ENCODE measurements around the gene STK40.

STK40 gene

DNA sequence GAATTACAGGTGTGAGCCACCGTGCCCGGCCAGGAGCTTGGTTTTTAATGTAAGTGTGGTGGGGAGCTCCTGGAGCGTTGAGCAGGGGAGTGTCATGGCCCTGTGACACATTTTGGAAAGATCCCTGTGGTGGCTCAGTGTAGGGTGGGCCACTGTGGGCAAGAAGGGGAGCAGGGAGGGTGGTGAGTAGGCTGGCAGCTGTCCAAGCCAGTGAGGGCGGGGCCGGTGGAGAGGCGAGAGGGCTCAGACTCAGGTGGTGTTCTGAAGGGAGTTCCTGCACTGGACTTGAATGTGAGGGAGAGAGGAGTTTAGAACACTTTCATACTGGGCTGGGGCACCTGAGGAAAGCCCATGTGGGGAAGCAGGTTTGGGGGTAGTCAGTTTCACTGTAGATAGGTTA, 59.2 kb downstream of the STK40 start:
- Histone ChIP-seq H3K9ac (ENCODE audit: low read length) (no peak overlapping the region), H3K36me3 (ENCODE audit: control insufficient read depth, insufficient read depth, low read length) (no peaks in the 10 kb centered on the region), H3K27ac (ENCODE audit: low read depth, low read length) (no peak overlapping the region), H3K27me3 (ENCODE audit: control insufficient read depth, insufficient read depth, low read length) (no peaks in the 10 kb centered on the region), H3K4me1 (ENCODE audit: control insufficient read depth, insufficient read depth, low read length) (peaks cover 3% of the 10 kb centered on the region), H3K4me3 (ENCODE audit: low read length) (no peak overlapping the region)

GRCh38 chr1:36324353-36324703, 61.4 kb downstream of the STK40 start:
- H3K4me1 ChIP-seq (ENCODE audit: control insufficient read depth, insufficient read depth, low read length), result peaks cover 3% of the 10 kb centered on the region
- no peak overlapping the region for H3K4me3 ChIP-seq (ENCODE audit: low read length)
- H3K27ac ChIP-seq (ENCODE audit: low read depth, low read length), result peak overlapping the region; percentile 16
- no peaks in the 10 kb centered on the region for H3K36me3 ChIP-seq (ENCODE audit: control insufficient read depth, insufficient read depth, low read length)
- no peaks in the 10 kb centered on the region for H3K27me3 ChIP-seq (ENCODE audit: control insufficient read depth, insufficient read depth, low read length)
- no peak overlapping the region for H3K9ac ChIP-seq (ENCODE audit: low read length)

- no peaks in the 10 kb centered on the region for H3K27me3 ChIP-seq (ENCODE audit: control insufficient read depth, insufficient read depth, low read length)
- H3K4me3 ChIP-seq (ENCODE audit: low read length), result peak within 1 kb of the TSS; percentile 75
- peaks cover 3% of the 10 kb centered on the region for H3K4me1 ChIP-seq (ENCODE audit: control insufficient read depth, insufficient read depth, low read length)
- H3K27ac ChIP-seq (ENCODE audit: low read depth, low read length), result peak within 1 kb of the TSS; percentile 57
- H3K36me3 ChIP-seq (ENCODE audit: control insufficient read depth, insufficient read depth, low read length), result no peaks in the 10 kb centered on the region
- H3K9ac ChIP-seq (ENCODE audit: low read length), result peak within 1 kb of the TSS; percentile 41
Measured at GRCh38 chr1:36323636-36324352, 61.9 kb downstream of the STK40 start, which contains the start of gene EVA1B. Gene EVA1B (minus strand): TSS chr1:36323645. CDS start chr1:36323037, 608 bp downstream.

DNA sequence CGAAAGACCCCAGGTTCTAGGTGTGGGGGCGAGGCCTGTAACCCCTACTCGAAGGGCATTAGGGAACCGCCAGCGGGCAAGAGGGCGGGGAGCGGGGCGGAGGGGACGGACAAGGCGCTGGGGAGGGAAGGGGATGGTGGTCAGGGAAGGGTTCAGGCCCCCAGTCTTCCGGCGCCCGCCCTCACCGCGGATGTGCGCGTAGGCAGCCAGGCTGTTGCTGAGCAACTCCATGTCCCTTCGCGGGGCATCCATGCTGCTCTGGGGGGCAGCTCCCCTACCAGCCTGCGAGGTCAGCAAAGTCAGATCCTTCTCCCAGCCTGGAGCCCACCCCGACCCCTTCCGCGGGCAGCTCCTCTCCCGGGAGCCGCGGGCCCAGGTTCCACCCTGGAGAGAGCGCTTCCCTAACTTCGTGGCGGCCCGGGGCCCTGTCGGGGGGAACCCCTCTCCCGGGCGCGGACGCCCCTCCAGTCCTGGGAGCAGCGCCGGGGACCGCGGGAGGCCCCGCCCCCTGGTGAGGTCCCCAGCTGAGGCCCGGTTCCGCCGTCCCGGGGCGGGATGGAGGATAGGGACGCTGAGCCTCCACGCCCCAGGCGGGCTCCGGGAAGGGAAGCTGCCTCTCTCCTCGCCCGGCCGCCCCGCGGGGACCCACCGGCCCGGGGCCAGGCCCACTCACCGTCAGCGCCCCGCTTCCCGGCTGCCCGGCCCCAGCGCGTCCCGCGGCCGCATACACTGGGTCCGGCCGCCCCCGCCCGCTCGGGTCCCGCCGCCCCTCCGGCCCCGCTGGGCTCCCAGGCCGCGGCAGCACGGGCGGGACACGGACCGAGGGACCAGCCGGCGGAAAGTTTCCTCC, 62.7 kb downstream of the STK40 start:
- peaks cover 3% of the 10 kb centered on the region for H3K4me1 ChIP-seq (ENCODE audit: control insufficient read depth, insufficient read depth, low read length)
- H3K9ac ChIP-seq (ENCODE audit: low read length), result peak overlapping the region; percentile 41
- no peaks in the 10 kb centered on the region for H3K36me3 ChIP-seq (ENCODE audit: control insufficient read depth, insufficient read depth, low read length)
- peak overlapping the region; percentile 75 for H3K4me3 ChIP-seq (ENCODE audit: low read length)
- H3K27ac ChIP-seq (ENCODE audit: low read depth, low read length), result peak overlapping the region; percentile 57
- no peaks in the 10 kb centered on the region for H3K27me3 ChIP-seq (ENCODE audit: control insufficient read depth, insufficient read depth, low read length)

- H3K4me3 ChIP-seq (ENCODE audit: low read length), result peak overlapping the region; percentile 58
- H3K36me3 ChIP-seq (ENCODE audit: control insufficient read depth, insufficient read depth, low read length), result no peaks in the 10 kb centered on the region
- no peak overlapping the region for H3K9ac ChIP-seq (ENCODE audit: low read length)
- no peaks in the 10 kb centered on the region for H3K27me3 ChIP-seq (ENCODE audit: control insufficient read depth, insufficient read depth, low read length)
- peaks cover 3% of the 10 kb centered on the region for H3K4me1 ChIP-seq (ENCODE audit: control insufficient read depth, insufficient read depth, low read length)
- H3K27ac ChIP-seq (ENCODE audit: low read depth, low read length), result peak overlapping the region; percentile 57
Measured at GRCh38 chr1:36322041-36322785, 63.5 kb downstream of the STK40 start.

GRCh38 chr1:36321119-36321951, 64.4 kb downstream of the STK40 start:
- H3K27ac ChIP-seq (ENCODE audit: low read depth, low read length), result peak overlapping the region; percentile 53
- H3K9ac ChIP-seq (ENCODE audit: low read length), result no peak overlapping the region
- H3K36me3 ChIP-seq (ENCODE audit: control insufficient read depth, insufficient read depth, low read length), result no peaks in the 10 kb centered on the region
- no peaks in the 10 kb centered on the region for H3K27me3 ChIP-seq (ENCODE audit: control insufficient read depth, insufficient read depth, low read length)
- H3K4me3 ChIP-seq (ENCODE audit: low read length), result peak overlapping the region; percentile 58
- H3K4me1 ChIP-seq (ENCODE audit: control insufficient read depth, insufficient read depth, low read length), result peaks cover 3% of the 10 kb centered on the region

DNA sequence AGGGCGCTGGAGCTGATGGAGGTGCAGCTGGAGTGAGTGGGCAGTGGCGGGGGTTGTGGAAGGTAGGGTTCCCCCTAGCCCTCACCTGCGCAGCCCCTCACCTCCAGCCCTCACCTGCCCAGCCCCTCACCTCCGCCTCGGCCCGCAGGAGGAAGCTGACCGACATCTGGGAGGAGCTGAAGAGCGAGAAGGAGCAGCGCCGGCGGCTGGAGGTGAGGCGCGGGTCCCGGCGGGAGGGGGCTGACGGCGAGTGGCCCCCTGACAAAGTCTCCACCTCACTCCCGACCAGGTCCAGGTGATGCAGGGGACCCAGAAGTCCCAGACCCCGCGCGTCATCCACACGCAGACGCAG, 65.0 kb downstream of the STK40 start:
- Histone ChIP-seq H3K27me3 (ENCODE audit: control insufficient read depth, insufficient read depth, low read length) (no peaks in the 10 kb centered on the region), H3K4me3 (ENCODE audit: low read length) (peak overlapping the region; percentile 58), H3K4me1 (ENCODE audit: control insufficient read depth, insufficient read depth, low read length) (peaks cover 3% of the 10 kb centered on the region), H3K9ac (ENCODE audit: low read length) (no peak overlapping the region), H3K36me3 (ENCODE audit: control insufficient read depth, insufficient read depth, low read length) (no peaks in the 10 kb centered on the region), H3K27ac (ENCODE audit: low read depth, low read length) (no peak overlapping the region)

DNA sequence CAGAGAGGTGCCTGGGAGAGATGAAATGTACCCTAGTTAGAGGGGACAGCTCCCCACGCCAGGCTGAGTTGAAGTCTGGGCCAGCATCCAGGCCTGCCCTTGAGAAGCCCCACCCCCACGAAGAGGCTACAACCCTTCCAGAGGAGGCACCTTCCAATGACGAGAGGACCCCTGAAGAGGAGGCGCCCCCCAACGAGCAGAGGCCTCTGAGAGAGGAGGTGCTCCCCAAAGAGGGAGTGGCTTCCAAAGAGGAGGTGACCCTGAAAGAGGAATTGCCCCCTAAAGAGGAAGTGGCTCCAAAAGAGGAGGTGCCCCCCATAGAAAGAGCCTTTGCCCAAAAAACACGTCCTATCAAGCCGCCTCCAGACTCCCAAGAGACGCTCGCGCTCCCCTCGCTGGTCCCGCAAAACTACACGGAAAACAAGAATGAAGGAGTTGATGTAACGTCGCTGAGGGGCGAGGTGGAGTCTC, 65.4 kb downstream of the STK40 start:
- peaks cover 3% of the 10 kb centered on the region for H3K4me1 ChIP-seq (ENCODE audit: control insufficient read depth, insufficient read depth, low read length)
- no peak overlapping the region for H3K9ac ChIP-seq (ENCODE audit: low read length)
- H3K36me3 ChIP-seq (ENCODE audit: control insufficient read depth, insufficient read depth, low read length), result no peaks in the 10 kb centered on the region
- H3K4me3 ChIP-seq (ENCODE audit: low read length), result peak overlapping the region; percentile 58
- no peaks in the 10 kb centered on the region for H3K27me3 ChIP-seq (ENCODE audit: control insufficient read depth, insufficient read depth, low read length)
- no peak overlapping the region for H3K27ac ChIP-seq (ENCODE audit: low read depth, low read length)

DNA sequence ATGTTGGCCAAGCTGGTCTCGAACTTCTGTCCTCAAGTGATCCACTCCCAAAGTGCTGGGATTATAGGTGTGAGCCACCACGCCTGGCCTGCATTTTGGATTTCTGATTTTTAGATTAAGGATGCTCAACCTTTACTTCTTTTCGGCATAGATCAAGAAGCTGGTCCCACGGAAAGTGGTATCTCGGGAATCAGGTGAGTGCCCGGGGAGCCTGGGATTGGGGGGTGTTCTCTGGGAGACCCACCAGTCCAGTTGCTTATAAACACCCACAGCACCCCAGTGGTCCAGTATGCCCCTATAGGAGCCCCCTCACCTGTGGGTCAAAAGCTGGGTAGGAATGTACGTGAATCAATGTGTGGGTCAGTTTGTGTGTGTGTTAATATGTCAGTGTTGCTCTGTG, 76.3 kb downstream of the STK40 start:
- Histone ChIP-seq H3K4me1 (ENCODE audit: control insufficient read depth, insufficient read depth, low read length) (peaks cover 5% of the 10 kb centered on the region), H3K9ac (ENCODE audit: low read length) (no peak overlapping the region), H3K36me3 (ENCODE audit: control insufficient read depth, insufficient read depth, low read length) (no peaks in the 10 kb centered on the region), H3K27me3 (ENCODE audit: control insufficient read depth, insufficient read depth, low read length) (no peaks in the 10 kb centered on the region), H3K27ac (ENCODE audit: low read depth, low read length) (no peak overlapping the region), H3K4me3 (ENCODE audit: low read length) (no peak overlapping the region)

DNA sequence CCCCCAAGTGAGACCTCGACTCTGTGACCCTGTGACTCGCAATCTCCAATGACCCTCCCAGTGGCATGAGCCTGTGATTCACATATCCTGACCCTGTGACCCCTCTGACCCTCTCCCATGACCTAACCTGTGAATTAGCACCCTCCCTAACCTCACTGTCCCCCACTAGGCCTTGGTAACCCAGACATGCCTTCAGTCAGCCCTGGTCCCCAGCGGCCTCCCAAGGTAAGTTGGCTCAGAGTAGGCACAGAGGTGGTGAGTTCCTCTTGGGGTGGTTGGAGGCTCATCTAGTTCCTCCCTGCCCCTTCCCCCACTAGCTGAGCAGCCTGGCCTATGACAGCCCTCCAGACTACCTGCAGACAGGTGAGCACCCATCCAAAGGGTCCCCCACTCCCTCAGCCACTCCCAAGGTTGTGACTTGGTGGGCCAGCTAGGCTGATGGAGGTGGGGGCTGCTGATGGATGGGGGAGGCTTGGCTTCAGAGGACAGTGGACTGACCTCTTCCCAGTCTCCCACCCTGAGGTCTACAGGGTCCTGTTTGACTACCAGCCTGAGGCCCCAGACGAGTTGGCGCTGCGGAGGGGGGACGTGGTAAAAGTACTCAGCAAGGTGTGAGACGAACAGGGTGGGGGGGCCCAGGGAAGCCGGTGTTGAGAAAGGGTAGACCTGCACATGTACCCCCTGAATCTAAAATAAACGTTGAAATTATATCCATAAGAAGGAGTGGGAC, 78.0 kb downstream of the STK40 start:
- Histone ChIP-seq H3K4me3 (ENCODE audit: low read length) (peak overlapping the region; percentile 90), H3K27me3 (ENCODE audit: control insufficient read depth, insufficient read depth, low read length) (no peaks in the 10 kb centered on the region), H3K4me1 (ENCODE audit: control insufficient read depth, insufficient read depth, low read length) (peaks cover 5% of the 10 kb centered on the region), H3K9ac (ENCODE audit: low read length) (no peak overlapping the region), H3K36me3 (ENCODE audit: control insufficient read depth, insufficient read depth, low read length) (peaks cover under 1% of the 10 kb centered on the region), H3K27ac (ENCODE audit: low read depth, low read length) (no peak overlapping the region)

- H3K9ac ChIP-seq (ENCODE audit: low read length), result peak overlapping the region; percentile 19
- peaks cover 8% of the 10 kb centered on the region for H3K36me3 ChIP-seq (ENCODE audit: control insufficient read depth, insufficient read depth, low read length)
- peaks cover 5% of the 10 kb centered on the region for H3K4me1 ChIP-seq (ENCODE audit: control insufficient read depth, insufficient read depth, low read length)
- no peak overlapping the region for H3K27ac ChIP-seq (ENCODE audit: low read depth, low read length)
- H3K27me3 ChIP-seq (ENCODE audit: control insufficient read depth, insufficient read depth, low read length), result no peaks in the 10 kb centered on the region
- H3K4me3 ChIP-seq (ENCODE audit: low read length), result peak overlapping the region; percentile 90
Measured at GRCh38 chr1:36306902-36307456, 78.7 kb downstream of the STK40 start.

Data from rectal smooth muscle tissue (tissue), 1 donor.